Measurements from ENCODE around the gene CLDN9.

DNA sequence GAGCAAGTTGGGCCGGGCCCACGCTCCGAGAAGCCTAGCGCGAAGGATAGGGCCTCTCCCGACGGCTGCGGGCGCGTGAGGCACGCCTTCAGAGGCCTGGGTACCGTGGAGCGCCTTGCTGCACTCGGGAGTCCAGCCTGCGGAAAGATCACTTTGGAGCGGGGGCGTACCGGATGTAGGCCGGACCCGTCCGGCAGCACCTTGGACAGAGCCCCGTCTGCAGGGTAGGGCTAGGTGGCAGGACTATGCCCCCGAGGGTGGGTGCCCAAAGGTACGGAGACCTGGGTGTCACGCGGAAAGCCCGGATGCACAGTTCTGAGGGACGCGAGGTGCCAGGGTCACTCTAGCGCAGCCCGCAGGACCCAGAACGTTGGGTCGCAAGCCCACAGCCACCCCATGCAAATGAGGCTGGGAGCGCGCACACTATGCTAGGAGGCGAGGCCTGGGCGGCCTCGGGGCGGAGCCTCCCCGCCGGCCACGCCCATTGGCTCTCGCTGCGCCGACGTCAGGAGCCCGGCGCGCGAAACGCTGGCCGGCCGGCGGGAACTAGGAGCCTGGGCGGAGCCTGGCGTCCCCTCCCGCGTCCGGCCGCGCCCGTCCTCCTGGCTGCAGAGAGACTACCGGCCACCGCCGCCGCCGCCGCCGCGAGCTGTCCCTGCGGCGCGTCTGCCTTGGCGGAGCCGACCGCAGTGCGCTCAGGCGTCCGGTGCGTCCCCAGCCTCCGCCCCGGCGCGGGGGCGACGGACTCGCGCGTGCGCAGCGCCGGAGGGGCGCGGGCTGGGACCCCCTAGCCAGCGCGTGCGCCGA lies 43.8 kb upstream of the CLDN9 start, which contains the start of gene PAQR4:
- TF ChIP-seq POLR2A (IDR thresholded peaks at IDR 0.05; ENCODE audit: low read length) (no peak), GATA1 (IDR thresholded peaks at IDR 0.05; ENCODE audit: low read depth, low read length) (no peak)
